Gastroesophageal sphincter (tissue), 4 donors: Measurements from ENCODE around the gene DEAF1. TPM values are rescaled to one million over a fixed set of nuclear protein-coding genes. Genes with fewer than 3 reads are reported as not detected.

Experiments
- ATAC-seq: fragments of 150-250 bp; one replicate; pipeline ENCODE4 v1.9.1; 2016; ENCODE audit warnings: mild to moderate bottlenecking, moderate library complexity
- H3K27ac ChIP-seq, 4 donors: fragments of 200-600 bp; sonication (generic) in 3 of 4; 1 replicate in 3 of 4; 2 replicates in 1 of 4; pipeline ENCODE4 v1.5.1; 2016 to 2019
- H3K27me3 ChIP-seq: fragments of 200-600 bp; sonication (generic); one replicate; pipeline ENCODE4 v1.5.1; 2019
- H3K36me3 ChIP-seq, 2 donors: fragments of 200-600 bp; sonication (generic); one replicate each; pipeline ENCODE4 v1.5.1; 2019; ENCODE audit warnings: control low read depth in 1 of 2
- H3K4me1 ChIP-seq, 3 donors: fragments of 200-600 bp; sonication (generic); 1 replicate in 2 of 3; 2 replicates in 1 of 3; pipeline ENCODE4 v1.5.1; 2016 to 2019; ENCODE audit warnings: control low read depth in 2 of 3
- H3K4me3 ChIP-seq, 2 donors: fragments of 200-600 bp; sonication (generic); one replicate each; pipeline ENCODE4 v1.5.1; 2019; ENCODE audit warnings: mild to moderate bottlenecking in 1 of 2, moderate library complexity in 1 of 2
- H3K9me3 ChIP-seq, 3 donors: fragments of 200-600 bp; sonication (generic); one replicate each; pipeline ENCODE4 v1.5.1; 2017 to 2019; ENCODE audit warnings: control low read depth in 2 of 3
- CTCF ChIP-seq, 4 experiments: fragments of 200-600 bp in 2 of 4; fragments of 450-650 bp in 2 of 4; sonication (generic) in 1 of 4; IDR thresholded peaks; one replicate each; pipeline ENCODE4 v1.5.1; 2017 to 2019; ENCODE audit warnings: antibody characterized with exemption in 4 of 4, mild to moderate bottlenecking in 2 of 4, moderate library complexity in 2 of 4
- EP300 ChIP-seq: sonication (generic); formaldehyde crosslinking; IDR thresholded peaks from one replicate; pipeline ENCODE4 v1.6.1; 2017; ENCODE audit warnings: antibody characterized with exemption, mild to moderate bottlenecking
- POLR2A ChIP-seq, 2 donors: fragments of 450-650 bp; IDR thresholded peaks; one replicate each; pipeline ENCODE4 v1.6.1; 2017; ENCODE audit warnings: antibody characterized with exemption in 2 of 2, mild to moderate bottlenecking in 2 of 2, moderate library complexity in 1 of 2
- POLR2AphosphoS5 ChIP-seq: sonication (generic); formaldehyde crosslinking; IDR thresholded peaks from one replicate; pipeline ENCODE4 v1.6.1; 2017; ENCODE audit warnings: antibody characterized with exemption
- WGBS, 2 donors: methylation state at CpG; one replicate each; pipeline ENCODE4 v1.1.5; 2018; ENCODE audit warnings: low coverage in 1 of 2; 5-methylcytosine and 5-hydroxymethylcytosine counted together
- total RNA-seq, 4 donors: library from RNA; depleted of rRNA; stranded (reverse); fragments of >200 nt; gene quantifications; one replicate each; pipeline ENCODE4 v1.1.0, GENCODE V29; 2016

DEAF1 gene
- total RNA-seq, 4 donors from 2014 or later, result 19.9 to 45.0 (median 35.0) TPM

- no peaks in the 10 kb centered on the region for H3K4me1 ChIP-seq
- WGBS, 2 donors, result 86% methylated on average over 12 of the region's 14 CpGs; no CpG with 5 or more reads in 1 of the 2 donors
- TF ChIP-seq POLR2AphosphoS5, result no peak
- no peak for TF ChIP-seq CTCF (IDR thresholded peaks at IDR 0.05)
- TF ChIP-seq EP300, result no peak
- no peak for TF ChIP-seq POLR2A (IDR thresholded peaks at IDR 0.05)
- ATAC-seq, result no peak
- no peak overlapping the region for H3K27ac ChIP-seq
- no peak overlapping the region for H3K4me3 ChIP-seq
- no peaks in the 10 kb centered on the region for H3K9me3 ChIP-seq
- no peaks in the 10 kb centered on the region for H3K27me3 ChIP-seq
- H3K36me3 ChIP-seq, result peaks cover 0 to 79% of the 10 kb centered on the region in 2 donors
Observed at GRCh38 chr11:646214-646613, 48.8 kb downstream of the DEAF1 start.

GRCh38 chr11:645536-645935 is 49.5 kb downstream of the DEAF1 start:
- Histone ChIP-seq H3K4me3 (no peak overlapping the region), H3K27me3 (no peaks in the 10 kb centered on the region), H3K36me3 (peaks cover 0 to 78% of the 10 kb centered on the region in 2 donors), H3K27ac (no peak overlapping the region), H3K9me3 (no peaks in the 10 kb centered on the region), H3K4me1 (no peaks in the 10 kb centered on the region)
- WGBS, 2 donors, result 80% methylated on average over 8 of the region's 16 CpGs; no CpG with 5 or more reads in 1 of the 2 donors
- no peak for TF ChIP-seq POLR2AphosphoS5
- no peak for TF ChIP-seq EP300
- no peak for TF ChIP-seq CTCF (IDR thresholded peaks at IDR 0.05)
- TF ChIP-seq POLR2A (IDR thresholded peaks at IDR 0.05), result no peak
- no peak for ATAC-seq

GRCh38 chr11:643849-644738 is 50.9 kb downstream of the DEAF1 start:
- H3K27me3 ChIP-seq, result peaks cover 14% of the 10 kb centered on the region
- no peak overlapping the region for H3K4me3 ChIP-seq
- TF ChIP-seq EP300 (no peak), CTCF (IDR thresholded peaks at IDR 0.05) (no peak), POLR2AphosphoS5 (no peak), POLR2A (IDR thresholded peaks at IDR 0.05) (no peak)
- peaks cover 0 to 13% (median 0%) of the 10 kb centered on the region in 3 donors for H3K4me1 ChIP-seq
- H3K27ac ChIP-seq, result no peak overlapping the region
- H3K36me3 ChIP-seq, result peaks cover 0 to 69% of the 10 kb centered on the region in 2 donors
- 77 to 80% methylated on average over 3 to 10 of the region's 50 CpGs for WGBS, 2 donors
- H3K9me3 ChIP-seq, result no peaks in the 10 kb centered on the region
- ATAC-seq, result no peak

- Histone ChIP-seq H3K4me3 (no peak overlapping the region), H3K4me1 (peaks cover 0 to 20% (median 0%) of the 10 kb centered on the region in 3 donors), H3K27me3 (peaks cover 21% of the 10 kb centered on the region), H3K36me3 (peaks cover 0 to 70% of the 10 kb centered on the region in 2 donors), H3K9me3 (no peaks in the 10 kb centered on the region), H3K27ac (no peak overlapping the region)
- WGBS, 2 donors, result 91 to 94% methylated on average over 4 to 5 of the region's 9 CpGs
- TF ChIP-seq POLR2A (IDR thresholded peaks at IDR 0.05), result no peak
- ATAC-seq, result no peak
Observed at GRCh38 chr11:643366-643765, 51.7 kb downstream of the DEAF1 start.

GRCh38 chr11:641806-642370 is 53.1 kb downstream of the DEAF1 start:
- no peak for ATAC-seq
- WGBS, 2 donors, result 85 to 100% methylated on average over 1 to 5 of the region's 19 CpGs
- H3K36me3 ChIP-seq, result peaks cover 0 to 63% of the 10 kb centered on the region in 2 donors
- TF ChIP-seq POLR2A (IDR thresholded peaks at IDR 0.05), result no peak
- TF ChIP-seq POLR2AphosphoS5, result no peak
- TF ChIP-seq EP300, result no peak
- TF ChIP-seq CTCF (IDR thresholded peaks at IDR 0.05), result no peak
- no peak overlapping the region for H3K27ac ChIP-seq
- H3K9me3 ChIP-seq, result no peaks in the 10 kb centered on the region
- H3K27me3 ChIP-seq, result peaks cover 36% of the 10 kb centered on the region
- H3K4me1 ChIP-seq, result peaks cover 0 to 35% (median 5%) of the 10 kb centered on the region in 3 donors
- H3K4me3 ChIP-seq, result no peak overlapping the region
